Astrocyte of the spinal cord (primary cell): ENCODE measurements around the gene TEAD3.

Experiments
- DNase-seq: peaks from one replicate; pipeline ENCODE4 v3.0.0; 2011; ENCODE audit warnings: low read depth, low spot score
- H3K4me3 ChIP-seq: 2 replicates; pipeline ENCODE4 v1.5.1; 2011; ENCODE audit warnings: low read depth, mild to moderate bottlenecking, low read length, moderate library complexity
- CTCF ChIP-seq: IDR thresholded peaks from 2 replicates; pipeline ENCODE4 v1.5.1; 2012; ENCODE audit warnings: low read depth, mild to moderate bottlenecking, low read length, inconsistent platforms
- in situ Hi-C: cut with HindIII; loops from 2 replicates; pipeline ENCODE4 v1.10.0; 2017; ENCODE audit warnings: low sequenced_read_pairs

The TEAD3 gene

GRCh38 chr6:35506536-35506935 lies 9.7 kb upstream of the TEAD3 start:
- TF ChIP-seq CTCF, result no peak
- in situ Hi-C loops, result no loop called here
- no peak for DNase-seq
- H3K4me3 ChIP-seq, result no peak overlapping the region

GRCh38 chr6:35505999-35506412 lies 9.1 kb upstream of the TEAD3 start:
- TF ChIP-seq CTCF, result no peak
- no peak for DNase-seq
- H3K4me3 ChIP-seq, result no peak overlapping the region
- in situ Hi-C loops, result no loop called here

- no peak for TF ChIP-seq CTCF
- DNase-seq, result no peak
- H3K4me3 ChIP-seq, result no peak overlapping the region
- in situ Hi-C loops, result no loop called here
Observed at GRCh38 chr6:35503534-35503933, 6.7 kb upstream of the TEAD3 start.

DNA sequence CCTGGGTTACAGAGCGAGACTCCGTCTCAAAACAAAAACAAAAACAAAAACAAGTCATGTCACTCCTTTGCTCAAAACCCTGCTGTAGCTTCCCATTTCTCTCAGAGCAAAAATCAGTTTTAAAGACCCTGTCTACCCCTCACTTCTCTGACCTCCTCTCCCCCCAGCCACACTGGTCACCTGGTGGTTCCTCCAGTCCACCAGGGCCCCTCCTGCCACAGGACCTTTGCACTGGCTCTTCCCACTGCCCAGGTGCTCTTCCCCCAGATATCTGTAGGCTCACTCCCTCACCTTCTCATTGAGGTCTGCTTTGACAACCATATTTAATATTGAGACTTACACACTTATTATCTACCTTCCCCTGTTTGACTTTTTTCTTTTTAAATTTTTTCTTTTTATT lies 4.9 kb upstream of the TEAD3 start:
- in situ Hi-C loops, result no loop called here
- no peak overlapping the region for H3K4me3 ChIP-seq
- TF ChIP-seq CTCF, result no peak
- DNase-seq, result no peak

DNA sequence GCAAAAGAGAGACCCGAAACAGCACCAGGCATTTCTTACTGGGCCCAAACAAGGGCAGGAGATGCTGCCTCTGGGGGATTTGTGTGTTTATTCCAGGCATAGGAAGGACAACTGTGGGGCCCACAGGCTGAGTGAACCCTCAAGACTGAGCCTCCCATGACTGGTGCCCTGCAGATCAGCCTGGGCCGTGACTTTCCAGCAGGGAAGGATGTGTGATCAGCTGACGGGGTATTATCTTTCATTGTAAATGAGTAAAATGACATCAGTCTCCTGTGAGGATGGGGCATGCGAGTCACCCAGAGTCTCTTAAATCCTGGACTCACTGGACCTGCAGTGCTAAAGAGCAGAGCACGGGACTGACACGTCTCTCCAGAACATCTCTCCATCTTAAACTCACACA lies 3.9 kb upstream of the TEAD3 start:
- DNase-seq, result no peak
- TF ChIP-seq CTCF, result no peak
- in situ Hi-C loops, result no loop called here

DNA sequence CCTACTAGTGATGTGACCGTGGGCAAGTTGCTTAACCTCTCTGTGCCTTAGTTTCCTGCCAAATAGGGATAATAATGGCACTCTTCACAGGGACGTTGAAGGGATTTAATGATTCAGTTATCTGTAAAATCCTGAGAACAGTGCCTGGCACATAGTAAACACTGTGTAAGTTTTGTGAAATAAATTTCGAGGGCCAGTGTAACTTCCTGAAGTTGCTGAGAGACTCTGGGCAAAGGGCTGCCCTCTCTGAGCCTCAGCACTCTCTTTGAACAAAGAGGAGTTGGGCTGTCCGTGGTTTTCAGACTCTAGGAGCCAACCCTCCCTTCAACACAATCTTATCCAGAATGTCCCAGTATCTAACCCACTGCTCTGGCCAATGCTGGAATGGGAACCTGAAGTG lies 2.5 kb upstream of the TEAD3 start:
- no peak overlapping the region for H3K4me3 ChIP-seq
- DNase-seq, result no peak
- in situ Hi-C loops, result no loop called here
- TF ChIP-seq CTCF, result no peak

More for the DNA sequence above, 3.9 kb upstream of the TEAD3 start:
- H3K4me3 ChIP-seq, result no peak overlapping the region

GRCh38 chr6:35498422-35499067 lies 1.7 kb upstream of the TEAD3 start:
- no peak for DNase-seq
- H3K4me3 ChIP-seq, result peak overlapping the region; percentile 69
- in situ Hi-C loops, result no loop called here
- no peak for TF ChIP-seq CTCF
